GM23338 (cell line): ENCODE measurements around the gene TEPSIN. TPM values are rescaled to one million over a fixed set of nuclear protein-coding genes. Genes with fewer than 3 reads are reported as not detected.

Experiments
- ATAC-seq: fragments of 200-7000 bp; cut with Tn5 transposase; 3 replicates; pipeline ENCODE4 v1.9.1; 2020
- DNase-seq: peaks from one replicate; pipeline ENCODE4 v3.0.0-alpha.2; 2015; ENCODE audit warnings: low spot score
- H2AFZ ChIP-seq: fragments of 200-600 bp; sonication (generic); 2 replicates; pipeline ENCODE4 v1.8.0; 2016; ENCODE audit warnings: antibody characterized with exemption, mild to moderate bottlenecking, moderate library complexity
- H3F3A ChIP-seq: fragments of 200-600 bp; sonication (generic); replicated peaks from 2 replicates; pipeline ENCODE4 v1.8.0; 2017; ENCODE audit warnings: antibody characterized with exemption, mixed run types, low read depth
- H3K27ac ChIP-seq: fragments of 200-600 bp; sonication (generic); 2 replicates; pipeline ENCODE4 v1.6.1; 2016; ENCODE audit warnings: low read depth
- H3K27me3 ChIP-seq: fragments of 200-600 bp; sonication (generic); 2 replicates; pipeline ENCODE4 v1.8.0; 2016; ENCODE audit warnings: mild to moderate bottlenecking, mixed run types, moderate library complexity; ENCODE audit not compliant: insufficient read depth
- H3K36me3 ChIP-seq: fragments of 200-600 bp; sonication (generic); 2 replicates; pipeline ENCODE4 v1.8.0; 2016; ENCODE audit warnings: mild to moderate bottlenecking; ENCODE audit not compliant: insufficient read depth
- H3K4me1 ChIP-seq: fragments of 200-600 bp; sonication (generic); 2 replicates; pipeline ENCODE4 v1.8.0; 2016; ENCODE audit warnings: mild to moderate bottlenecking, moderate library complexity; ENCODE audit not compliant: insufficient read depth
- H3K4me2 ChIP-seq: fragments of 200-600 bp; sonication (generic); 2 replicates; pipeline ENCODE4 v1.7.1; 2017; ENCODE audit warnings: mixed run types
- H3K4me3 ChIP-seq: fragments of 200-600 bp; sonication (generic); 2 replicates; pipeline ENCODE4 v1.6.1; 2016; ENCODE audit warnings: mixed run types
- H3K79me2 ChIP-seq: fragments of 200-600 bp; sonication (generic); replicated peaks from 2 replicates; pipeline ENCODE4 v1.8.0; 2017; ENCODE audit warnings: mild to moderate bottlenecking; ENCODE audit not compliant: insufficient read depth
- H3K9me2 ChIP-seq: fragments of 200-600 bp; sonication (generic); 2 replicates; pipeline ENCODE4 v1.8.0; 2017; ENCODE audit not compliant: insufficient read depth
- H4K20me1 ChIP-seq: fragments of 200-600 bp; sonication (generic); replicated peaks from 2 replicates; pipeline ENCODE4 v1.8.0; 2017; ENCODE audit warnings: mild to moderate bottlenecking; ENCODE audit not compliant: insufficient read depth
- H3K27ac Mint-ChIP-seq: 2 replicates; pipeline ENCODE4 v1.8.0; 2020; ENCODE audit warnings: inconsistent platforms, mild to moderate bottlenecking, moderate library complexity, mixed read lengths
- H3K27me3 Mint-ChIP-seq: 3 replicates; pipeline ENCODE4 v1.8.0; 2022; ENCODE audit warnings: low read depth, mild to moderate bottlenecking, moderate library complexity, mixed read lengths, inconsistent platforms; ENCODE audit not compliant: insufficient read depth, poor library complexity
- H3K36me3 Mint-ChIP-seq: 3 replicates; pipeline ENCODE4 v1.8.0; 2021; ENCODE audit warnings: low read depth, mild to moderate bottlenecking, inconsistent platforms, moderate library complexity, mixed read lengths
- H3K4me1 Mint-ChIP-seq: 3 replicates; pipeline ENCODE4 v1.8.0; 2020; ENCODE audit warnings: mild to moderate bottlenecking, inconsistent platforms, mixed read lengths
- H3K4me3 Mint-ChIP-seq: 3 replicates; pipeline ENCODE4 v1.8.0; 2021; ENCODE audit warnings: moderate library complexity, mild to moderate bottlenecking, inconsistent platforms, mixed read lengths
- H3K9me3 Mint-ChIP-seq: 3 replicates; pipeline ENCODE4 v1.8.0; 2020; ENCODE audit warnings: moderate library complexity, mild to moderate bottlenecking, inconsistent platforms, mixed read lengths
- CREB1 ChIP-seq: fragments of 250-450 bp; sonication (Bioruptor Pico); IDR thresholded peaks from 2 replicates; pipeline ENCODE4 v1.5.0; 2020; ENCODE audit warnings: low read depth, mild to moderate bottlenecking, moderate library complexity
- CTCF ChIP-seq, 2 experiments: fragments of 200-600 bp in 1 of 2; sonication (generic) in 1 of 2; conservative IDR thresholded peaks; 2 replicates each; pipeline versions ENCODE4 v1.5.1 to v1.6.1; 2016 to 2017; ENCODE audit warnings: antibody characterized with exemption in 2 of 2, low read depth in 2 of 2, mild to moderate bottlenecking in 2 of 2, moderate library complexity in 1 of 2
- EZH2 ChIP-seq: fragments of 200-600 bp; sonication (generic); IDR thresholded peaks from one replicate; pipeline ENCODE4 v1.8.0; 2017; ENCODE audit warnings: antibody characterized with exemption, mild to moderate bottlenecking, low read depth; ENCODE audit not compliant: unreplicated experiment
- EZH2phosphoT487 ChIP-seq: fragments of 200-600 bp; sonication (generic); IDR thresholded peaks from one replicate; pipeline ENCODE4 v1.8.1; 2018; ENCODE audit warnings: antibody characterized with exemption; ENCODE audit not compliant: unreplicated experiment
- JUNB ChIP-seq: IDR thresholded peaks from one replicate; pipeline ENCODE4 v1.6.1; 2016; ENCODE audit warnings: antibody characterized with exemption; ENCODE audit not compliant: unreplicated experiment
- NANOG ChIP-seq: IDR thresholded peaks from 2 replicates; pipeline ENCODE4 v1.6.1; 2016; ENCODE audit warnings: antibody characterized with exemption, borderline replicate concordance
- POLR2AphosphoS5 ChIP-seq: IDR thresholded peaks from 2 replicates; pipeline ENCODE4 v1.6.1; 2016; ENCODE audit warnings: antibody characterized with exemption, low read depth
- STAT1 ChIP-seq: IDR thresholded peaks from one replicate; pipeline ENCODE4 v1.6.1; 2016; ENCODE audit warnings: antibody characterized with exemption; ENCODE audit not compliant: unreplicated experiment
- ZNF114 ChIP-seq: fragments of 250-450 bp; sonication (Bioruptor Pico); IDR thresholded peaks from 2 replicates; pipeline ENCODE4 v1.5.0; 2020; ENCODE audit warnings: mild to moderate bottlenecking, moderate library complexity
- ZNF331 ChIP-seq: fragments of 250-450 bp; sonication (Bioruptor Pico); IDR thresholded peaks from 2 replicates; pipeline ENCODE4 v1.5.0; 2020; ENCODE audit warnings: low read depth, mild to moderate bottlenecking, moderate library complexity
- polyA plus RNA-seq: library from polyadenylated mRNA; unstranded; fragments of >200 nt; fragmentation: Nextera tagmentation; extraction: Ambion mirVana; gene quantifications from 2 replicates; pipeline ENCODE4 v1.2.1, GENCODE V29; 2016
- total RNA-seq: library from RNA; depleted of rRNA; stranded (reverse); fragments of >200 nt; shearing (Covaris generic); gene quantifications from 2 replicates; pipeline ENCODE4 v1.2.3, GENCODE V29; 2014
- TF ChIP-seq, protein P1 (sequence below): IDR thresholded peaks from one replicate; pipeline ENCODE4 v1.6.1; 2018; ENCODE audit warnings: antibody characterized with exemption; ENCODE audit not compliant: unreplicated experiment
- TF ChIP-seq, protein P2 (sequence below): IDR thresholded peaks from 2 replicates; pipeline ENCODE4 v1.6.1; 2016; ENCODE audit warnings: antibody characterized with exemption
- TF ChIP-seq, protein P3 (sequence below): fragments of 250-450 bp; sonication (Bioruptor Pico); IDR thresholded peaks from 2 replicates; pipeline ENCODE4 v1.5.0; 2020; ENCODE audit warnings: mild to moderate bottlenecking, moderate library complexity

The TEPSIN gene
- total and polyA plus RNA-seq, 2 experiments from 2014 or later = 4.4 to 25.3 TPM

DNA sequence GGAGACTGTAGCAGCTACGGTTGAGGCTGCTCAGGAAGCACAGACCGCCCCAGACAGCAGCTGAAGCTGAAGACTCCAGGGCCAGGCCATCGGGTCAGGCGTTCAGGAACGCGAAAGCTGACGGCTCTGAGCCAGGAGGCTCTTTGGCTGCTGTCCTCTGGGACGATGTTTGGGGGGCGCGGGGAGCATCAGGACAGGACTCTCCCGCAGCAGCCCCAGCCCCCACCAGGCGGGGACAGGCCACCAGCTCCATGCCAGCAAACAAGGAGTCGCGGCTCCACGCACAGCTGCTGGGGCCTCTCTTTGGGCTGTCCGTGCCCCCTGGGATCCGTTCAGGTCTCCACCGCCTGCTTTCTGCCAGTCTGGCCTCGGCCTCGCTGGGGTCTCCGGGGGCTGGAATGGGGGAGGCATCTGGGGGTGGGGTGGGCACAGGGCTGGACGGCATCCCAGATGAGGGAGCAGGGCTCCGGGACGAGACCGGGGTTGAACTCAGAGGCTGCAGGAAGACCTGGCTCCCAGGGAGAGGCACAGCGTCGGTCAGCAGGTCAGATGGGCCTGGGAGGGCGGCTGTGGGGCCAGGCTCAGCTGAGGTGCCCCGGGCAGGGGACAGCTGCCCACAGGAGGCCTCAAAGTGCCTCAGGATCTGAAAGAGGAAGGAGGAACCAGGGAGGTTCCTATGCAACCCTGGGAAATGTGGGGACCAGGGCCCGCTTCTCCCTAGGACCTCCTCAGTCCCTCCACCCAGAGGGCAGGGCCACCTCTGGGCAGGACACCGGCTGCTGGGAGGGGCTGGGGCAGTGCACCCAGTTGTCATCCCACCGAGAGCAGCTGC is 9.8 kb downstream of the TEPSIN start:
- Histone ChIP-seq H2AFZ (no peak overlapping the region), H3K27ac (no peak overlapping the region), H4K20me1 (no peaks in the 10 kb centered on the region), H3K36me3 (no peaks in the 10 kb centered on the region), H3K4me1 (peaks cover under 1% of the 10 kb centered on the region; the same call in 1 of the 2 replicates), H3F3A (no peaks in the 10 kb centered on the region), H3K27me3 (0 out of 2 replicates have a peak, but pooled peaks cover 1% of the 10 kb centered on the region), H3K9me2 (no peaks in the 10 kb centered on the region), H3K79me2 (no peaks in the 10 kb centered on the region), H3K4me2 (no peak overlapping the region), H3K4me3 (no peak overlapping the region)
- Mint-ChIP-seq H3K4me1 (0 out of 3 replicates have a peak, but pooled peaks cover under 1% of the 10 kb centered on the region), H3K36me3 (peaks cover 12% of the 10 kb centered on the region), H3K27me3 (peaks cover 4% of the 10 kb centered on the region), H3K27ac (no peak overlapping the region), H3K9me3 (no peaks in the 10 kb centered on the region; the same call in 2 of the 3 replicates), H3K4me3 (no peak overlapping the region)
- DNase-seq = no peak
- TF ChIP-seq STAT1 (no peak), ZNF114 (CRISPR knock-in tag) (no peak), CREB1 (CRISPR knock-in tag) (no peak), NANOG (no peak), EZH2 (no peak), JUNB (no peak), POLR2AphosphoS5 (no peak), ZNF331 (CRISPR knock-in tag) (no peak), CTCF (conservative IDR thresholded peaks at IDR 0.05; ENCODE audit: low read depth in 2 of 2) (no peak), EZH2phosphoT487 (no peak)
- TF ChIP-seq, protein P1, sequence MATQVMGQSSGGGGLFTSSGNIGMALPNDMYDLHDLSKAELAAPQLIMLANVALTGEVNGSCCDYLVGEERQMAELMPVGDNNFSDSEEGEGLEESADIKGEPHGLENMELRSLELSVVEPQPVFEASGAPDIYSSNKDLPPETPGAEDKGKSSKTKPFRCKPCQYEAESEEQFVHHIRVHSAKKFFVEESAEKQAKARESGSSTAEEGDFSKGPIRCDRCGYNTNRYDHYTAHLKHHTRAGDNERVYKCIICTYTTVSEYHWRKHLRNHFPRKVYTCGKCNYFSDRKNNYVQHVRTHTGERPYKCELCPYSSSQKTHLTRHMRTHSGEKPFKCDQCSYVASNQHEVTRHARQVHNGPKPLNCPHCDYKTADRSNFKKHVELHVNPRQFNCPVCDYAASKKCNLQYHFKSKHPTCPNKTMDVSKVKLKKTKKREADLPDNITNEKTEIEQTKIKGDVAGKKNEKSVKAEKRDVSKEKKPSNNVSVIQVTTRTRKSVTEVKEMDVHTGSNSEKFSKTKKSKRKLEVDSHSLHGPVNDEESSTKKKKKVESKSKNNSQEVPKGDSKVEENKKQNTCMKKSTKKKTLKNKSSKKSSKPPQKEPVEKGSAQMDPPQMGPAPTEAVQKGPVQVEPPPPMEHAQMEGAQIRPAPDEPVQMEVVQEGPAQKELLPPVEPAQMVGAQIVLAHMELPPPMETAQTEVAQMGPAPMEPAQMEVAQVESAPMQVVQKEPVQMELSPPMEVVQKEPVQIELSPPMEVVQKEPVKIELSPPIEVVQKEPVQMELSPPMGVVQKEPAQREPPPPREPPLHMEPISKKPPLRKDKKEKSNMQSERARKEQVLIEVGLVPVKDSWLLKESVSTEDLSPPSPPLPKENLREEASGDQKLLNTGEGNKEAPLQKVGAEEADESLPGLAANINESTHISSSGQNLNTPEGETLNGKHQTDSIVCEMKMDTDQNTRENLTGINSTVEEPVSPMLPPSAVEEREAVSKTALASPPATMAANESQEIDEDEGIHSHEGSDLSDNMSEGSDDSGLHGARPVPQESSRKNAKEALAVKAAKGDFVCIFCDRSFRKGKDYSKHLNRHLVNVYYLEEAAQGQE = no peak
- TF ChIP-seq, protein P2, sequence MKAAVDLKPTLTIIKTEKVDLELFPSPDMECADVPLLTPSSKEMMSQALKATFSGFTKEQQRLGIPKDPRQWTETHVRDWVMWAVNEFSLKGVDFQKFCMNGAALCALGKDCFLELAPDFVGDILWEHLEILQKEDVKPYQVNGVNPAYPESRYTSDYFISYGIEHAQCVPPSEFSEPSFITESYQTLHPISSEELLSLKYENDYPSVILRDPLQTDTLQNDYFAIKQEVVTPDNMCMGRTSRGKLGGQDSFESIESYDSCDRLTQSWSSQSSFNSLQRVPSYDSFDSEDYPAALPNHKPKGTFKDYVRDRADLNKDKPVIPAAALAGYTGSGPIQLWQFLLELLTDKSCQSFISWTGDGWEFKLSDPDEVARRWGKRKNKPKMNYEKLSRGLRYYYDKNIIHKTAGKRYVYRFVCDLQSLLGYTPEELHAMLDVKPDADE = no peak
- TF ChIP-seq, protein P3, sequence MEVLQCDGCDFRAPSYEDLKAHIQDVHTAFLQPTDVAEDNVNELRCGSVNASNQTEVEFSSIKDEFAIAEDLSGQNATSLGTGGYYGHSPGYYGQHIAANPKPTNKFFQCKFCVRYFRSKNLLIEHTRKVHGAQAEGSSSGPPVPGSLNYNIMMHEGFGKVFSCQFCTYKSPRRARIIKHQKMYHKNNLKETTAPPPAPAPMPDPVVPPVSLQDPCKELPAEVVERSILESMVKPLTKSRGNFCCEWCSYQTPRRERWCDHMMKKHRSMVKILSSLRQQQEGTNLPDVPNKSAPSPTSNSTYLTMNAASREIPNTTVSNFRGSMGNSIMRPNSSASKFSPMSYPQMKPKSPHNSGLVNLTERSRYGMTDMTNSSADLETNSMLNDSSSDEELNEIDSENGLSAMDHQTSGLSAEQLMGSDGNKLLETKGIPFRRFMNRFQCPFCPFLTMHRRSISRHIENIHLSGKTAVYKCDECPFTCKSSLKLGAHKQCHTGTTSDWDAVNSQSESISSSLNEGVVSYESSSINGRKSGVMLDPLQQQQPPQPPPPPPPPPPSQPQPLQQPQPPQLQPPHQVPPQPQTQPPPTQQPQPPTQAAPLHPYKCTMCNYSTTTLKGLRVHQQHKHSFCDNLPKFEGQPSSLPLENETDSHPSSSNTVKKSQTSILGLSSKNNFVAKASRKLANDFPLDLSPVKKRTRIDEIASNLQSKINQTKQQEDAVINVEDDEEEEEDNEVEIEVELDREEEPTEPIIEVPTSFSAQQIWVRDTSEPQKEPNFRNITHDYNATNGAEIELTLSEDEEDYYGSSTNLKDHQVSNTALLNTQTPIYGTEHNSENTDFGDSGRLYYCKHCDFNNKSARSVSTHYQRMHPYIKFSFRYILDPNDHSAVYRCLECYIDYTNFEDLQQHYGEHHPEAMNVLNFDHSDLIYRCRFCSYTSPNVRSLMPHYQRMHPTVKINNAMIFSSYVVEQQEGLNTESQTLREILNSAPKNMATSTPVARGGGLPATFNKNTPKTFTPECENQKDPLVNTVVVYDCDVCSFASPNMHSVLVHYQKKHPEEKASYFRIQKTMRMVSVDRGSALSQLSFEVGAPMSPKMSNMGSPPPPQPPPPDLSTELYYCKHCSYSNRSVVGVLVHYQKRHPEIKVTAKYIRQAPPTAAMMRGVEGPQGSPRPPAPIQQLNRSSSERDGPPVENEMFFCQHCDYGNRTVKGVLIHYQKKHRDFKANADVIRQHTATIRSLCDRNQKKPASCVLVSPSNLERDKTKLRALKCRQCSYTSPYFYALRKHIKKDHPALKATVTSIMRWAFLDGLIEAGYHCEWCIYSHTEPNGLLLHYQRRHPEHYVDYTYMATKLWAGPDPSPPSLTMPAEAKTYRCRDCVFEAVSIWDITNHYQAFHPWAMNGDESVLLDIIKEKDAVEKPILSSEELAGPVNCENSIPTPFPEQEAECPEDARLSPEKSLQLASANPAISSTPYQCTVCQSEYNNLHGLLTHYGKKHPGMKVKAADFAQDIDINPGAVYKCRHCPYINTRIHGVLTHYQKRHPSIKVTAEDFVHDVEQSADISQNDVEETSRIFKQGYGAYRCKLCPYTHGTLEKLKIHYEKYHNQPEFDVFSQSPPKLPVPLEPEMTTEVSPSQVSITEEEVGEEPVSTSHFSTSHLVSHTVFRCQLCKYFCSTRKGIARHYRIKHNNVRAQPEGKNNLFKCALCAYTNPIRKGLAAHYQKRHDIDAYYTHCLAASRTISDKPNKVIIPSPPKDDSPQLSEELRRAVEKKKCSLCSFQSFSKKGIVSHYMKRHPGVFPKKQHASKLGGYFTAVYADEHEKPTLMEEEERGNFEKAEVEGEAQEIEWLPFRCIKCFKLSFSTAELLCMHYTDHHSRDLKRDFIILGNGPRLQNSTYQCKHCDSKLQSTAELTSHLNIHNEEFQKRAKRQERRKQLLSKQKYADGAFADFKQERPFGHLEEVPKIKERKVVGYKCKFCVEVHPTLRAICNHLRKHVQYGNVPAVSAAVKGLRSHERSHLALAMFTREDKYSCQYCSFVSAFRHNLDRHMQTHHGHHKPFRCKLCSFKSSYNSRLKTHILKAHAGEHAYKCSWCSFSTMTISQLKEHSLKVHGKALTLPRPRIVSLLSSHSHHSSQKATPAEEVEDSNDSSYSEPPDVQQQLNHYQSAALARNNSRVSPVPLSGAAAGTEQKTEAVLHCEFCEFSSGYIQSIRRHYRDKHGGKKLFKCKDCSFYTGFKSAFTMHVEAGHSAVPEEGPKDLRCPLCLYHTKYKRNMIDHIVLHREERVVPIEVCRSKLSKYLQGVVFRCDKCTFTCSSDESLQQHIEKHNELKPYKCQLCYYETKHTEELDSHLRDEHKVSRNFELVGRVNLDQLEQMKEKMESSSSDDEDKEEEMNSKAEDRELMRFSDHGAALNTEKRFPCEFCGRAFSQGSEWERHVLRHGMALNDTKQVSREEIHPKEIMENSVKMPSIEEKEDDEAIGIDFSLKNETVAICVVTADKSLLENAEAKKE (CRISPR knock-in tag) = no peak
- ATAC-seq = no peak
